Mesodermal cell (in vitro differentiated cells): ENCODE measurements around the gene CPM.
A peak's percentile ranks its signal among the peaks of the same experiment; 100 is the strongest.

Experiments
- H3K27ac ChIP-seq: 2 replicates; pipeline ENCODE4 v1.7.0; 2013; ENCODE audit warnings: mild to moderate bottlenecking, low read depth, low read length, moderate library complexity; ENCODE audit not compliant: severe bottlenecking
- H3K36me3 ChIP-seq: 2 replicates; pipeline ENCODE4 v1.7.1; 2013; ENCODE audit warnings: mild to moderate bottlenecking, low read length, moderate library complexity; ENCODE audit not compliant: control insufficient read depth, insufficient read depth
- H3K4me1 ChIP-seq: one replicate; pipeline ENCODE4 v1.7.1; 2013; ENCODE audit warnings: mild to moderate bottlenecking, low read length; ENCODE audit not compliant: insufficient read depth, control insufficient read depth, poor library complexity, severe bottlenecking
- H3K4me3 ChIP-seq: 2 replicates; pipeline ENCODE4 v1.7.0; 2013; ENCODE audit warnings: low read length, control low read depth, mild to moderate bottlenecking; ENCODE audit not compliant: insufficient read depth, poor library complexity, severe bottlenecking; ENCODE audit errors: extremely low read depth
- H3K9me3 ChIP-seq: 2 replicates; pipeline ENCODE4 v1.7.1; 2013; ENCODE audit warnings: mild to moderate bottlenecking, low read length, moderate library complexity; ENCODE audit not compliant: control insufficient read depth
- WGBS, 2 experiments: methylation state at CpG; one replicate each; pipeline ENCODE4 v1.1.5; 2013; ENCODE audit warnings: missing lambda C conversion rate in 2 of 2; ENCODE audit not compliant: insufficient coverage in 2 of 2; 5-methylcytosine and 5-hydroxymethylcytosine counted together

Gene CPM

GRCh38 chr12:68954811-68955210 lies 21.8 kb upstream of the CPM start:
- WGBS, 2 experiments = 92% methylated on average over 6 to 7 of the region's 7 CpGs
- Histone ChIP-seq H3K36me3 (no peaks in the 10 kb centered on the region), H3K9me3 (peaks cover 13% of the 10 kb centered on the region), H3K4me1 (no peaks in the 10 kb centered on the region), H3K4me3 (no peak overlapping the region), H3K27ac (no peak overlapping the region)

GRCh38 chr12:68953536-68953935 lies 20.6 kb upstream of the CPM start:
- WGBS, 2 experiments = 100% methylated on average over 1 of the region's 2 CpGs; no CpG with 5 or more reads in 1 of the 2 experiments
- Histone ChIP-seq H3K4me1 (no peaks in the 10 kb centered on the region), H3K9me3 (peaks cover 13% of the 10 kb centered on the region), H3K36me3 (no peaks in the 10 kb centered on the region), H3K4me3 (no peak overlapping the region), H3K27ac (no peak overlapping the region)

GRCh38 chr12:68951652-68952051 lies 18.7 kb upstream of the CPM start:
- Histone ChIP-seq H3K4me1 (no peaks in the 10 kb centered on the region), H3K4me3 (no peak overlapping the region), H3K27ac (no peak overlapping the region), H3K36me3 (no peaks in the 10 kb centered on the region), H3K9me3 (peaks cover 13% of the 10 kb centered on the region)
- 92 to 98% methylated on average over 5 to 6 of the region's 6 CpGs for WGBS, 2 experiments

GRCh38 chr12:68950511-68950910 lies 17.5 kb upstream of the CPM start:
- no peak overlapping the region for H3K4me3 ChIP-seq
- WGBS, 2 experiments = 93 to 97% methylated on average over 2 to 4 of the region's 4 CpGs
- H3K36me3 ChIP-seq = no peaks in the 10 kb centered on the region
- H3K4me1 ChIP-seq = no peaks in the 10 kb centered on the region
- no peak overlapping the region for H3K27ac ChIP-seq
- peaks cover 6% of the 10 kb centered on the region for H3K9me3 ChIP-seq

- H3K4me3 ChIP-seq = no peak overlapping the region
- no peaks in the 10 kb centered on the region for H3K36me3 ChIP-seq
- H3K4me1 ChIP-seq = no peaks in the 10 kb centered on the region
- H3K27ac ChIP-seq = no peak overlapping the region
- no peaks in the 10 kb centered on the region for H3K9me3 ChIP-seq
- 83% methylated on average over 2 of the region's 2 CpGs; no CpG with 5 or more reads in 1 of the 2 experiments for WGBS, 2 experiments
Observed at GRCh38 chr12:68945255-68945654, 12.3 kb upstream of the CPM start.

GRCh38 chr12:68944296-68945076 lies 11.5 kb upstream of the CPM start:
- no peaks in the 10 kb centered on the region for H3K36me3 ChIP-seq
- WGBS, 2 experiments = 79 to 94% methylated on average over 3 to 4 of the region's 5 CpGs
- H3K4me1 ChIP-seq = no peaks in the 10 kb centered on the region
- no peak overlapping the region for H3K27ac ChIP-seq
- H3K4me3 ChIP-seq = no peak overlapping the region
- H3K9me3 ChIP-seq = no peaks in the 10 kb centered on the region

- H3K9me3 ChIP-seq = no peaks in the 10 kb centered on the region
- no peak overlapping the region for H3K4me3 ChIP-seq
- H3K27ac ChIP-seq = no peak overlapping the region
- no peaks in the 10 kb centered on the region for H3K36me3 ChIP-seq
- no CpG with 5 or more reads among the region's 1 CpG for WGBS, 2 experiments
- no peaks in the 10 kb centered on the region for H3K4me1 ChIP-seq
Observed at GRCh38 chr12:68943848-68944247, 10.9 kb upstream of the CPM start.

- Histone ChIP-seq H3K4me1 (no peaks in the 10 kb centered on the region), H3K9me3 (no peaks in the 10 kb centered on the region)
Observed at GRCh38 chr12:68940731-68941130, 7.8 kb upstream of the CPM start.

GRCh38 chr12:68939505-68939904 lies 6.5 kb upstream of the CPM start:
- Histone ChIP-seq H3K27ac (no peak overlapping the region), H3K4me3 (no peak overlapping the region), H3K9me3 (no peaks in the 10 kb centered on the region), H3K4me1 (no peaks in the 10 kb centered on the region), H3K36me3 (no peaks in the 10 kb centered on the region)
- no CpG with 5 or more reads among the region's 1 CpG for WGBS, 2 experiments

More at GRCh38 chr12:68940731-68941130, 7.8 kb upstream of the CPM start:
- Histone ChIP-seq H3K4me3 (no peak overlapping the region), H3K27ac (no peak overlapping the region), H3K36me3 (no peaks in the 10 kb centered on the region)

- Histone ChIP-seq H3K4me3 (no peak overlapping the region), H3K36me3 (no peaks in the 10 kb centered on the region), H3K4me1 (no peaks in the 10 kb centered on the region), H3K9me3 (no peaks in the 10 kb centered on the region), H3K27ac (no peak overlapping the region)
- WGBS, 2 experiments = 89 to 96% methylated on average over 3 to 8 of the region's 9 CpGs
Observed at GRCh38 chr12:68934392-68934791, 1.4 kb upstream of the CPM start.

GRCh38 chr12:68932128-68932960 lies 627 bp downstream of the CPM start:
- Histone ChIP-seq H3K9me3 (peaks cover 4% of the 10 kb centered on the region), H3K4me3 (peak overlapping the region; percentile 47), H3K36me3 (no peaks in the 10 kb centered on the region), H3K4me1 (no peaks in the 10 kb centered on the region), H3K27ac (no peak overlapping the region)
- 2 to 19% methylated on average over 8 to 13 of the region's 18 CpGs for WGBS, 2 experiments
